Transverse colon (tissue), 3 donors: ENCODE data around the gene SLC39A6.

Experiments used
- EP300 ChIP-seq: sonication (generic); formaldehyde crosslinking; IDR thresholded peaks from one replicate; pipeline ENCODE4 v1.6.1; 2017; ENCODE audit warnings: antibody characterized with exemption, low read depth
- TF ChIP-seq, protein P1 (sequence below), 5 experiments: fragments of 200-600 bp in 3 of 5; fragments of 450-650 bp in 2 of 5; sonication (generic) in 3 of 5; IDR thresholded peaks; 1 replicate in 2 of 5; 2 replicates in 3 of 5; pipeline ENCODE4 v1.5.1; 2016 to 2017; ENCODE audit warnings: antibody characterized with exemption in 5 of 5, inconsistent platforms in 3 of 5, mild to moderate bottlenecking in 2 of 5, moderate library complexity in 1 of 5

DNA sequence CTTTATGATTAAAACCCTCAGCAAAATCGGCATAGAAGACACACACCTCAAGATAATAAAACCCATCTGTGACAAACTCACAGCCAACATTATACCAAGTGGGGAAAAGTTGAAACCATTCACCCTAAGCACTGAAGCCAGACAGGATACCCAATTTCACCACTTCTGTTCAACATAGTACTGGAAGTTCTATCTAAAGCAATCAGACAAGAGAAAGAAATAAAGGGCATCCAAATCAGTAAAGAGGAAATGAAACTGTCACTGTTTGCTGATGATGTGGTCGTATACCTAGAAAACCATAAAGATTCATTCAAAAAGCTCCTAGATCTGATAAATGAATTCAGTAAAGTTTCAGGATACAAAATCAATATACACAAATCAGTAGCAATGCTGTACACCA lies 45.4 kb downstream of the SLC39A6 start:
- TF ChIP-seq, protein P1, sequence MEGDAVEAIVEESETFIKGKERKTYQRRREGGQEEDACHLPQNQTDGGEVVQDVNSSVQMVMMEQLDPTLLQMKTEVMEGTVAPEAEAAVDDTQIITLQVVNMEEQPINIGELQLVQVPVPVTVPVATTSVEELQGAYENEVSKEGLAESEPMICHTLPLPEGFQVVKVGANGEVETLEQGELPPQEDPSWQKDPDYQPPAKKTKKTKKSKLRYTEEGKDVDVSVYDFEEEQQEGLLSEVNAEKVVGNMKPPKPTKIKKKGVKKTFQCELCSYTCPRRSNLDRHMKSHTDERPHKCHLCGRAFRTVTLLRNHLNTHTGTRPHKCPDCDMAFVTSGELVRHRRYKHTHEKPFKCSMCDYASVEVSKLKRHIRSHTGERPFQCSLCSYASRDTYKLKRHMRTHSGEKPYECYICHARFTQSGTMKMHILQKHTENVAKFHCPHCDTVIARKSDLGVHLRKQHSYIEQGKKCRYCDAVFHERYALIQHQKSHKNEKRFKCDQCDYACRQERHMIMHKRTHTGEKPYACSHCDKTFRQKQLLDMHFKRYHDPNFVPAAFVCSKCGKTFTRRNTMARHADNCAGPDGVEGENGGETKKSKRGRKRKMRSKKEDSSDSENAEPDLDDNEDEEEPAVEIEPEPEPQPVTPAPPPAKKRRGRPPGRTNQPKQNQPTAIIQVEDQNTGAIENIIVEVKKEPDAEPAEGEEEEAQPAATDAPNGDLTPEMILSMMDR (IDR thresholded peaks at IDR 0.05) = no peak
- TF ChIP-seq EP300 = no peak
